Stimulated activated CD4-positive, alpha-beta T cell treated with anti-CD3 and anti-CD28 coated beads, Interleukin-2, amount 100 ng/mL, for 4 hours (primary cell): ENCODE results near the gene PCSK4.
"Not testable (repeated sequence)": the region's sequence is repeated elsewhere in the genome, so short reads cannot be mapped to it uniquely, and the experiment has no call there.

Experiments
- DNase-seq: peaks from one replicate; pipeline ENCODE4 v3.0.0-alpha.2; 2020; ENCODE audit warnings: low read depth

The PCSK4 gene

GRCh38 chr19:1453525-1454364 lies 36.4 kb downstream of the PCSK4 start:
- no peak for DNase-seq

GRCh38 chr19:1452802-1453524 lies 37.2 kb downstream of the PCSK4 start:
- DNase-seq: no peak

GRCh38 chr19:1451916-1452801 lies 38.0 kb downstream of the PCSK4 start:
- DNase-seq: no peak

- DNase-seq: no peak
These were observed 39.1 kb downstream of the PCSK4 start for GRCh38 chr19:1450735-1451731.

GRCh38 chr19:1449467-1450442 lies 40.4 kb downstream of the PCSK4 start, which contains the start of gene APC2:
TSS of gene APC2 (plus strand) at chr19:1450121. CDS start at chr19:1453002, 2,881 bp downstream.
- no peak for DNase-seq

- no peak for DNase-seq
These were observed 42.2 kb downstream of the PCSK4 start for GRCh38 chr19:1447944-1448343.

- no peak for DNase-seq
These were observed 42.6 kb downstream of the PCSK4 start for GRCh38 chr19:1447504-1447903.

GRCh38 chr19:1446713-1447481 lies 43.3 kb downstream of the PCSK4 start:
- DNase-seq: no peak

- DNase-seq: no peak
These were observed 44.0 kb downstream of the PCSK4 start for GRCh38 chr19:1445932-1446712.

GRCh38 chr19:1445185-1445931 lies 44.8 kb downstream of the PCSK4 start:
- peak; percentile 62 for DNase-seq

GRCh38 chr19:1441677-1442438 lies 48.3 kb downstream of the PCSK4 start:
- DNase-seq: no peak

GRCh38 chr19:1441022-1441426 lies 49.1 kb downstream of the PCSK4 start:
- DNase-seq: no peak

GRCh38 chr19:1440418-1440801 lies 49.7 kb downstream of the PCSK4 start:
- no peak for DNase-seq

GRCh38 chr19:1439525-1440417 lies 50.4 kb downstream of the PCSK4 start:
- DNase-seq: not testable (repeated sequence)

- no peak for DNase-seq
These were observed 51.2 kb downstream of the PCSK4 start for GRCh38 chr19:1438933-1439354.
